ENCODE data around the gene CARS1.

Gene CARS1

GRCh38 chr11:3000032-3000961, 56.9 kb downstream of the CARS1 start:
- no peaks in the 10 kb centered on the region for H3F3A ChIP-seq (ENCODE audit: insufficient read depth, low read length)
- H3K9me3 ChIP-seq (replicated peaks; ENCODE audit: insufficient read depth, low read length) = no peaks in the 10 kb centered on the region

DNA sequence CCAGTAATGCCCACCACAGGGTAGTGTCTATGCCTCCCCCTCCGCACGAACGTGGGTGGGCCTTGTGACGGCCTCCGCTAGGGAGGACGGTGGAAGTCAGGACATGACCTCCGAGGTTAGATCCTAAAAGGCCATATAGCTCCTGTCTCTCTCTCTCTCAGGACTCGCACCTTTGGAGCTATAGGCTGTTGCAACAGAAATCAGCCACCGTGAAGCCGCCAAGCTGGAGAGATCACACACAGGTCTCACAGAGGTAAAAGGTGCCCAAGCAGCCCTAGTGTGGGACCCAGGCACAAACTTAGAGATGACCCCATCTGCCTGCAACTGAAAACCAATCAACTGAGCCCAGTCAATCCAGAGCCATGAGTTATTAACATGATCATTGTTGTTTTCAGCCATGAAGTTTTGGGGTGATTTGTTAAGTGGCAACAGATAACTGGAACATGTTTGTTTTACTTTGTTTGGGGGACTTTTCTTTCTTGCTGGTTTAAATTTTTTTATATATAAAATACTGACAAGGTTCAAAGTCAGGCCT, 57.7 kb downstream of the CARS1 start:
- H3K27me3 ChIP-seq (replicated peaks; ENCODE audit: insufficient read depth, low read length) = no peaks in the 10 kb centered on the region
- no peaks in the 10 kb centered on the region for H4K20me1 ChIP-seq (ENCODE audit: insufficient read depth, low read length)
- H3K79me2 ChIP-seq (ENCODE audit: low read length) = no peaks in the 10 kb centered on the region
- H3K9ac ChIP-seq (ENCODE audit: low read length) = no peak overlapping the region
- no peak overlapping the region for H3K4me2 ChIP-seq (ENCODE audit: low read depth, low read length)
- H3K4me3 ChIP-seq (ENCODE audit: low read length) = no peak overlapping the region
- no peaks in the 10 kb centered on the region for H3K9me3 ChIP-seq (replicated peaks; ENCODE audit: insufficient read depth, low read length)
- no peaks in the 10 kb centered on the region; the same call in 1 of the 2 replicates for H3K36me3 ChIP-seq (replicated peaks; ENCODE audit: insufficient read depth, low read length)
- no peaks in the 10 kb centered on the region for H3K4me1 ChIP-seq (ENCODE audit: low read length)
- no peak for TF ChIP-seq EZH2phosphoT487 (IDR thresholded peaks at IDR 0.05; ENCODE audit: low read length)
- no peak for TF ChIP-seq EZH2 (optimal IDR thresholded peaks at IDR 0.05; ENCODE audit: low read depth, low read length)
- no peak for TF ChIP-seq CTCF (IDR thresholded peaks at IDR 0.05; ENCODE audit: low read length)
- H3K27ac ChIP-seq (ENCODE audit: low read length) = no peak overlapping the region
- H3F3A ChIP-seq (ENCODE audit: insufficient read depth, low read length) = no peaks in the 10 kb centered on the region
- no peak overlapping the region for H2AFZ ChIP-seq (ENCODE audit: low read length)
- H3K9me2 ChIP-seq (replicated peaks; ENCODE audit: insufficient read depth, low read length) = no peaks in the 10 kb centered on the region
- DNase-seq = no peak

More at GRCh38 chr11:3000032-3000961, 56.9 kb downstream of the CARS1 start:
- Histone ChIP-seq H3K9ac (ENCODE audit: low read length) (no peak overlapping the region), H3K27me3 (replicated peaks; ENCODE audit: insufficient read depth, low read length) (no peaks in the 10 kb centered on the region), H3K4me3 (ENCODE audit: low read length) (no peak overlapping the region), H3K9me2 (replicated peaks; ENCODE audit: insufficient read depth, low read length) (no peaks in the 10 kb centered on the region), H2AFZ (ENCODE audit: low read length) (no peak overlapping the region), H3K79me2 (ENCODE audit: low read length) (no peaks in the 10 kb centered on the region), H3K36me3 (replicated peaks; ENCODE audit: insufficient read depth, low read length) (no peaks in the 10 kb centered on the region; the same call in 1 of the 2 replicates), H3K4me2 (ENCODE audit: low read depth, low read length) (no peak overlapping the region), H4K20me1 (ENCODE audit: insufficient read depth, low read length) (no peaks in the 10 kb centered on the region), H3K4me1 (ENCODE audit: low read length) (no peaks in the 10 kb centered on the region), H3K27ac (ENCODE audit: low read length) (no peak overlapping the region)
- no peak for DNase-seq
- TF ChIP-seq EZH2phosphoT487 (IDR thresholded peaks at IDR 0.05; ENCODE audit: low read length) = no peak
- no peak for TF ChIP-seq EZH2 (optimal IDR thresholded peaks at IDR 0.05; ENCODE audit: low read depth, low read length)
- TF ChIP-seq CTCF (IDR thresholded peaks at IDR 0.05; ENCODE audit: low read length) = no peak

DNA sequence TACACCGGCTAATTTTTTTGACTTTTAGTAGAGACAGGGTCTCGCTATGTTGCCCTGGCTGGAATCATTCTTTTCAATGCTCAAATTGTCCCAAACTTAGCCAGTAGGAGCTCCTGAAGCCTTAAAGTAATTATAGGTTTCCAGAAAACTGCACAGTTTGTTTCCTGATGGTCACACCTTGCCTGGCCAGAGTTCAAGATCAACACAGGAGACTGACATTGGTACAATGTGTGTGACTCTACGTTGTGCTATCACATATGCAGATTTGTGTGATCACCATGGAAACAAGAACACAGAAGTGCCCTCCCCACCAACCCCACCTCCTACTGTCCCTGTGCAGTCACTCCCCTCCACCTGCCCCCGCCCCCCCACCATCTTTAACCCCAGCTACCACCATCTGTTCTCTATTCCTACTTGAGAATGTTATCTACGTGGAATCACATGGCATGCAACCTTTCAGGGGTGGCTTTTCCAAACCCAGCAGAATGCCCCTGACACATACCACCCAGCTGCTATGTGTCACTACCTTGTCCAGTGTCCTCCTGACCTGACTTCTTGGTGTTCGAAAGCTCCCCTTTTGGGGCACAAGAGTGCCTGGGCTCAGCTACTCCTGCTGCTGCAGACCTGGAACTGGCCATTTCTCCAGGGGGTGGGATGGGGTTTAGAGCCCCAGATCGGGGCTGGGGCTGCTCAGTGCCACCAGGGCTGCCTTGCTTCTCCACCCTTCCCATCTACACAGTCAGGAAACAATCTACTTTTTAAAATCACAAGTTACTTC, 59.0 kb downstream of the CARS1 start:
- no peaks in the 10 kb centered on the region for H3K79me2 ChIP-seq (ENCODE audit: low read length)
- H3K4me1 ChIP-seq (ENCODE audit: low read length) = no peaks in the 10 kb centered on the region
- TF ChIP-seq EZH2phosphoT487 (IDR thresholded peaks at IDR 0.05; ENCODE audit: low read length) (no peak), CTCF (IDR thresholded peaks at IDR 0.05; ENCODE audit: low read length) (no peak), EZH2 (optimal IDR thresholded peaks at IDR 0.05; ENCODE audit: low read depth, low read length) (no peak)
- H3K27ac ChIP-seq (ENCODE audit: low read length) = no peak overlapping the region
- H4K20me1 ChIP-seq (ENCODE audit: insufficient read depth, low read length) = no peaks in the 10 kb centered on the region
- no peak for DNase-seq
- no peaks in the 10 kb centered on the region for H3K9me3 ChIP-seq (replicated peaks; ENCODE audit: insufficient read depth, low read length)
- no peak overlapping the region for H3K4me3 ChIP-seq (ENCODE audit: low read length)
- H3K4me2 ChIP-seq (ENCODE audit: low read depth, low read length) = no peak overlapping the region
- H3K9me2 ChIP-seq (replicated peaks; ENCODE audit: insufficient read depth, low read length) = no peaks in the 10 kb centered on the region
- no peaks in the 10 kb centered on the region for H3F3A ChIP-seq (ENCODE audit: insufficient read depth, low read length)
- H3K36me3 ChIP-seq (replicated peaks; ENCODE audit: insufficient read depth, low read length) = no peaks in the 10 kb centered on the region; the same call in 1 of the 2 replicates
- H3K27me3 ChIP-seq (replicated peaks; ENCODE audit: insufficient read depth, low read length) = no peaks in the 10 kb centered on the region
- no peak overlapping the region for H3K9ac ChIP-seq (ENCODE audit: low read length)
- no peak overlapping the region for H2AFZ ChIP-seq (ENCODE audit: low read length)
